Neural progenitor cell (in vitro differentiated cells): ENCODE results near the gene IGSF22.

Experiments used
- EZH2 ChIP-seq: fragments of 200-600 bp; sonication (generic); IDR thresholded peaks from 2 replicates; pipeline ENCODE4 v1.6.1; 2017; ENCODE audit warnings: antibody characterized with exemption, mild to moderate bottlenecking, moderate library complexity
- TF ChIP-seq, protein P1 (sequence below): fragments of 200-600 bp; sonication (generic); IDR thresholded peaks from 2 replicates; pipeline ENCODE4 v1.5.1; 2017; ENCODE audit warnings: antibody characterized with exemption, mild to moderate bottlenecking

- TF ChIP-seq, protein P1, sequence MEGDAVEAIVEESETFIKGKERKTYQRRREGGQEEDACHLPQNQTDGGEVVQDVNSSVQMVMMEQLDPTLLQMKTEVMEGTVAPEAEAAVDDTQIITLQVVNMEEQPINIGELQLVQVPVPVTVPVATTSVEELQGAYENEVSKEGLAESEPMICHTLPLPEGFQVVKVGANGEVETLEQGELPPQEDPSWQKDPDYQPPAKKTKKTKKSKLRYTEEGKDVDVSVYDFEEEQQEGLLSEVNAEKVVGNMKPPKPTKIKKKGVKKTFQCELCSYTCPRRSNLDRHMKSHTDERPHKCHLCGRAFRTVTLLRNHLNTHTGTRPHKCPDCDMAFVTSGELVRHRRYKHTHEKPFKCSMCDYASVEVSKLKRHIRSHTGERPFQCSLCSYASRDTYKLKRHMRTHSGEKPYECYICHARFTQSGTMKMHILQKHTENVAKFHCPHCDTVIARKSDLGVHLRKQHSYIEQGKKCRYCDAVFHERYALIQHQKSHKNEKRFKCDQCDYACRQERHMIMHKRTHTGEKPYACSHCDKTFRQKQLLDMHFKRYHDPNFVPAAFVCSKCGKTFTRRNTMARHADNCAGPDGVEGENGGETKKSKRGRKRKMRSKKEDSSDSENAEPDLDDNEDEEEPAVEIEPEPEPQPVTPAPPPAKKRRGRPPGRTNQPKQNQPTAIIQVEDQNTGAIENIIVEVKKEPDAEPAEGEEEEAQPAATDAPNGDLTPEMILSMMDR: no peak
- no peak for TF ChIP-seq EZH2
Observed at GRCh38 chr11:18730020-18730419, 4.0 kb upstream of the IGSF22 start.
